ENCODE data around the gene ANKH. TPM values are rescaled to one million over a fixed set of nuclear protein-coding genes. Genes with fewer than 3 reads are reported as not detected.

Gene ANKH
- total and polyA plus RNA-seq, 8 donors = 3.6 to 115 (median 14.3) TPM

DNA sequence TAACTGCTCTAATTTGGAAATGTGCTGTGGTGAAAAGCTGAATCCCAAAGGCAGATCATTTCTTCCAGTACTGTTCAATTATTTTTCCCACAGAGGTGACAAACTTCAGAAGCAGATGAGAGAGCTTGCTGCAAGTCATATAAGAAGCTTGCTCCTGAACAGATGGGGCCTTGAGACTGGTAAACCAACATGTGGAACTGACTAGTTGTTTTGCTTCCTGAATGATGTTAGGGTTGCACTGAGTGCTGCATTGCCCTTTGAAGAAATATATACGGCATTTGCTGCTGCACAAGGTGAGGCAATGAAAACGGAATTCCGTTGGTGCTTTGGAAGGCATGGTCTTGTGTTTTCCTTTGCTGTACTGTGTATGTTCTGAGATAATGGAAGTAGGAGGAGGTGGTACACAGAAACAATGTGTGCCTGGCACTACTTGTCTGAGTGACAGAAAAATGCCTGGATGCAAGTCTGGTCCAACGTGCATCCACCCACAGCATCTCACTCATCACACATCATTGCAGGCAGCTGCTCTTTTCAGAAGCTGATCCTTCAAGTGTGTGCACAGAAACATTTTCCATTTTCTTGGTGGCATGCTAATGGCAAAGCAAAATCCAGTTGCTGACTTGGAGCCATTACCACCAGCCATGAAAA lies 76.9 kb downstream of the ANKH start:
- DNase-seq = no peak
- no peaks in the 10 kb centered on the region for H3K36me3 ChIP-seq
- no peak overlapping the region for H3K27ac ChIP-seq
- no peaks in the 10 kb centered on the region for H3K27me3 ChIP-seq
- intact Hi-C loops (cut with DNase I; ENCODE audit: low total_unique reads) = no loop called here
- 30 to 58% (median 45%) methylated on average over 4 of the region's 4 CpGs for WGBS, 5 donors
- H3K4me3 ChIP-seq = no peak overlapping the region
- no peaks in the 10 kb centered on the region for H3K9me3 ChIP-seq
- TF ChIP-seq POLR2A (IDR thresholded peaks at IDR 0.05) (no peak), EP300 (IDR thresholded peaks at IDR 0.05) (no peak), POLR2AphosphoS5 (IDR thresholded peaks at IDR 0.05) (no peak)
- TF ChIP-seq, protein P1, sequence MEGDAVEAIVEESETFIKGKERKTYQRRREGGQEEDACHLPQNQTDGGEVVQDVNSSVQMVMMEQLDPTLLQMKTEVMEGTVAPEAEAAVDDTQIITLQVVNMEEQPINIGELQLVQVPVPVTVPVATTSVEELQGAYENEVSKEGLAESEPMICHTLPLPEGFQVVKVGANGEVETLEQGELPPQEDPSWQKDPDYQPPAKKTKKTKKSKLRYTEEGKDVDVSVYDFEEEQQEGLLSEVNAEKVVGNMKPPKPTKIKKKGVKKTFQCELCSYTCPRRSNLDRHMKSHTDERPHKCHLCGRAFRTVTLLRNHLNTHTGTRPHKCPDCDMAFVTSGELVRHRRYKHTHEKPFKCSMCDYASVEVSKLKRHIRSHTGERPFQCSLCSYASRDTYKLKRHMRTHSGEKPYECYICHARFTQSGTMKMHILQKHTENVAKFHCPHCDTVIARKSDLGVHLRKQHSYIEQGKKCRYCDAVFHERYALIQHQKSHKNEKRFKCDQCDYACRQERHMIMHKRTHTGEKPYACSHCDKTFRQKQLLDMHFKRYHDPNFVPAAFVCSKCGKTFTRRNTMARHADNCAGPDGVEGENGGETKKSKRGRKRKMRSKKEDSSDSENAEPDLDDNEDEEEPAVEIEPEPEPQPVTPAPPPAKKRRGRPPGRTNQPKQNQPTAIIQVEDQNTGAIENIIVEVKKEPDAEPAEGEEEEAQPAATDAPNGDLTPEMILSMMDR (IDR thresholded peaks at IDR 0.05) = no peak
- H3K4me1 ChIP-seq = peaks cover 0 to 12% (median 3%) of the 10 kb centered on the region in 4 donors

GRCh38 chr5:14793851-14794250 lies 77.7 kb downstream of the ANKH start:
- intact Hi-C loops (cut with DNase I; ENCODE audit: low total_unique reads) = no loop called here
- Histone ChIP-seq H3K4me3 (no peak overlapping the region), H3K27me3 (no peaks in the 10 kb centered on the region), H3K9me3 (no peaks in the 10 kb centered on the region), H3K36me3 (no peaks in the 10 kb centered on the region), H3K27ac (no peak overlapping the region), H3K4me1 (peaks cover 0 to 12% (median 3%) of the 10 kb centered on the region in 4 donors)
- 74 to 88% (median 76%) methylated on average over 5 of the region's 5 CpGs for WGBS, 5 donors
- TF ChIP-seq, protein P1 (IDR thresholded peaks at IDR 0.05) = no peak
- no peak for DNase-seq

DNA sequence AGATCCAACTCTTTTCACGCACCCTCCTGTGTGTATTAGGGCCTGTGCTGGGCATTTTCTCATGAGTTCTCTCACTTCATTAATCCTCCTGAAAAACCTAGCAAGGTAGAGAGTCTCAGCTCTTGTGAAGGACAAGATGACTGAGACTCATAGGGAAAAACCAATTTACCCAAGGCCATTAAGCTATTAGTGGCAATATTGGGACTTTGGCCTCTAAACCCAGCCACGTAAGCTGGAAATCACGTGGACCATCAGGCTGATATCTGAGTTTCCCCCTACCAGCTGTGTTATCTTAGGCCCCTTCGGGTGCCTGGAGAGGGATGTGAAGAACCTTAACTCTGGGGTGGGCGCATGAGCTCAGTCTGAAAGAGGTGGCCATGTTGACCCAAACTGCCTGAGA lies 80.7 kb downstream of the ANKH start:
- H3K4me3 ChIP-seq = no peak overlapping the region
- H3K27ac ChIP-seq = no peak overlapping the region
- no peaks in the 10 kb centered on the region for H3K36me3 ChIP-seq
- peaks cover 0 to 12% (median 3%) of the 10 kb centered on the region in 4 donors for H3K4me1 ChIP-seq
- WGBS, 5 donors = 95 to 97% (median 95%) methylated on average over 5 of the region's 5 CpGs
- TF ChIP-seq POLR2A (IDR thresholded peaks at IDR 0.05) = no peak
- TF ChIP-seq, protein P1 (IDR thresholded peaks at IDR 0.05) = no peak
- no peak for TF ChIP-seq EP300 (IDR thresholded peaks at IDR 0.05)
- TF ChIP-seq POLR2AphosphoS5 (IDR thresholded peaks at IDR 0.05) = no peak
- no peaks in the 10 kb centered on the region for H3K27me3 ChIP-seq
- intact Hi-C loops (cut with DNase I; ENCODE audit: low total_unique reads) = no loop called here
- no peak for DNase-seq
- no peaks in the 10 kb centered on the region for H3K9me3 ChIP-seq

GRCh38 chr5:14790220-14790619 lies 81.4 kb downstream of the ANKH start:
- DNase-seq = no peak
- intact Hi-C loops (cut with DNase I; ENCODE audit: low total_unique reads) = no loop called here
- WGBS, 5 donors = 51 to 74% (median 52%) methylated on average over 2 of the region's 2 CpGs

GRCh38 chr5:14787801-14788579 lies 83.6 kb downstream of the ANKH start:
- 76 to 83% (median 76%) methylated on average over 6 of the region's 6 CpGs for WGBS, 5 donors
- Histone ChIP-seq H3K27ac (no peak overlapping the region), H3K27me3 (no peaks in the 10 kb centered on the region), H3K36me3 (no peaks in the 10 kb centered on the region), H3K9me3 (no peaks in the 10 kb centered on the region), H3K4me1 (peaks cover 0 to 12% (median 3%) of the 10 kb centered on the region in 4 donors), H3K4me3 (no peak overlapping the region)
- TF ChIP-seq EP300 (IDR thresholded peaks at IDR 0.05) = no peak
- TF ChIP-seq POLR2AphosphoS5 (IDR thresholded peaks at IDR 0.05) = no peak
- TF ChIP-seq, protein P1 (IDR thresholded peaks at IDR 0.05) = no peak
- no peak for TF ChIP-seq POLR2A (IDR thresholded peaks at IDR 0.05)
- no peak for DNase-seq
- intact Hi-C loops (cut with DNase I; ENCODE audit: low total_unique reads) = no loop called here

More at GRCh38 chr5:14790220-14790619, 81.4 kb downstream of the ANKH start:
- no peaks in the 10 kb centered on the region for H3K9me3 ChIP-seq
- H3K36me3 ChIP-seq = no peaks in the 10 kb centered on the region
- no peak for TF ChIP-seq POLR2A (IDR thresholded peaks at IDR 0.05)
- no peak overlapping the region for H3K27ac ChIP-seq
- H3K4me3 ChIP-seq = no peak overlapping the region
- no peaks in the 10 kb centered on the region for H3K27me3 ChIP-seq
- peaks cover 0 to 12% (median 3%) of the 10 kb centered on the region in 4 donors for H3K4me1 ChIP-seq
